ENCODE data around the gene ITGA11.

The ITGA11 gene

DNA sequence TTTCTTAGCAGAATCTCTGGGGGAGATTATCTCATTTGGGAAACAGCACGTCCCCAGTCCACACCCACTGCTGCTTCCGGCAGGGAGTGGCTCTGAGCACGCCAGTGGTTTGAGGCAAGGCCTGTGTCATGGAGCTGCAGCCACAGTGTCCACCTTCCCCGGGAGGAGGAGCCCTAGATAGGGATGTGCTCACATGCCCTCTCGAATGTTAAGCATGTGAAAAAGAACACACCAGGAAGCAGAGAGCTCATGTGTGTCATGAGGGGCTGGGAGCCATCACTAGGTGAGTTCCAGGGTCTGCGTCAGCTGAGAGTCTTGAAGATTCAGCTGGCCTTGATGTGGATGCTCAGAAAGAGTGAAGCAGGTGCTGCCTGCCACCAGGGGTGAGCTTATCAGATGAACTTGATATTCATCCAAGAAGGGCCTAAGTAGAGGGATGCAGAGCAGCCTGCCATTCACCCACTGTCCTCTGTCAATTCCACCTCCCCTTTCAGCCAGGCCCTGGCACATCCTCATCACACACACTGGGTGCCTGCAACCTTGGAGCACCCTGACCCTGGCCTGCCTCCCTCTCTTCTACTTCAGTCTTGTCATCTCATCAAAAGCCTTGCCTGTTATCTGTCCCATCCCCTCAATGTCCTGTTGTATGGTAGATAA lies 16.3 kb downstream of the ITGA11 start:
- TF ChIP-seq, protein P1, sequence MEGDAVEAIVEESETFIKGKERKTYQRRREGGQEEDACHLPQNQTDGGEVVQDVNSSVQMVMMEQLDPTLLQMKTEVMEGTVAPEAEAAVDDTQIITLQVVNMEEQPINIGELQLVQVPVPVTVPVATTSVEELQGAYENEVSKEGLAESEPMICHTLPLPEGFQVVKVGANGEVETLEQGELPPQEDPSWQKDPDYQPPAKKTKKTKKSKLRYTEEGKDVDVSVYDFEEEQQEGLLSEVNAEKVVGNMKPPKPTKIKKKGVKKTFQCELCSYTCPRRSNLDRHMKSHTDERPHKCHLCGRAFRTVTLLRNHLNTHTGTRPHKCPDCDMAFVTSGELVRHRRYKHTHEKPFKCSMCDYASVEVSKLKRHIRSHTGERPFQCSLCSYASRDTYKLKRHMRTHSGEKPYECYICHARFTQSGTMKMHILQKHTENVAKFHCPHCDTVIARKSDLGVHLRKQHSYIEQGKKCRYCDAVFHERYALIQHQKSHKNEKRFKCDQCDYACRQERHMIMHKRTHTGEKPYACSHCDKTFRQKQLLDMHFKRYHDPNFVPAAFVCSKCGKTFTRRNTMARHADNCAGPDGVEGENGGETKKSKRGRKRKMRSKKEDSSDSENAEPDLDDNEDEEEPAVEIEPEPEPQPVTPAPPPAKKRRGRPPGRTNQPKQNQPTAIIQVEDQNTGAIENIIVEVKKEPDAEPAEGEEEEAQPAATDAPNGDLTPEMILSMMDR (IDR thresholded peaks at IDR 0.05) = no peak

DNA sequence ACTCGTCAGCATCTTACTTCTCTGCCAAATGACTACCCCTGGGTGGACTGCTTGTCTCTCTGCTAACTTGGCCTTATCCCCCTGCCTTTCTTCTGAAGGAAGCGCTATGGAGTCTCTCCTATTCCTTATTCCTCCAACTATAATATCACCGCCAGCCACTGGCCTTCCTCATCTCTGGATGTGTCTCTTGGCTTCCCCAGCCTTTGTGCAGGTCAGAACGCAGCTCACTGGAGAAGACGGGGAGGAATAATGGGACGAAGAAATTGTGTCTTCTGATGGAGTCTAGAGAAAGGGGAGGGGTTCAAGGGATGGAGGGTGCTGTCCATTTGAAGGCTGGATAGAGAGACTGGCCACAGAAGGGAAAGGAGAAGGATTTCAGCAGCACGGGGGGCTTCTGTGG lies 16.9 kb downstream of the ITGA11 start:
- TF ChIP-seq, protein P1 (IDR thresholded peaks at IDR 0.05) = no peak

GRCh38 chr15:68414591-68414990 lies 17.4 kb downstream of the ITGA11 start:
- TF ChIP-seq, protein P1 (IDR thresholded peaks at IDR 0.05) = no peak

DNA sequence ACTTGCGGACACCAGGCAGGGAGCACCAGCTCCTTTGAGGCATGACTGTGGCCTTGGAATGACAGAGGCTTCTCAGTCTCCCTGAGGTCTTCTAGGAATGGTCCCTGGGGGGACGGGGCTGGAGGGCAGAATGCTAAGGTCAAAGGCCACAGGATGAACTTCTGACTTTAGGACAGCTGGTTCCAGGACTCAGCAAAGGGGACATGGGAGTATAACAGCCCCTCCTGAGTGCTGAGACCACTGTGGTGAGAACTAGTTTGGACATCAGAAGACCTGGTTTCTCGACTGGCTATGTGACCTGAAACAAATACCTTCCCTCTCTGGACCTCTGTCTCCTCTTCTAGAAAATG lies 17.8 kb downstream of the ITGA11 start:
- TF ChIP-seq, protein P1 (IDR thresholded peaks at IDR 0.05) = no peak

- TF ChIP-seq, protein P1 (IDR thresholded peaks at IDR 0.05) = no peak
Measured at GRCh38 chr15:68413363-68414205, 18.4 kb downstream of the ITGA11 start.

DNA sequence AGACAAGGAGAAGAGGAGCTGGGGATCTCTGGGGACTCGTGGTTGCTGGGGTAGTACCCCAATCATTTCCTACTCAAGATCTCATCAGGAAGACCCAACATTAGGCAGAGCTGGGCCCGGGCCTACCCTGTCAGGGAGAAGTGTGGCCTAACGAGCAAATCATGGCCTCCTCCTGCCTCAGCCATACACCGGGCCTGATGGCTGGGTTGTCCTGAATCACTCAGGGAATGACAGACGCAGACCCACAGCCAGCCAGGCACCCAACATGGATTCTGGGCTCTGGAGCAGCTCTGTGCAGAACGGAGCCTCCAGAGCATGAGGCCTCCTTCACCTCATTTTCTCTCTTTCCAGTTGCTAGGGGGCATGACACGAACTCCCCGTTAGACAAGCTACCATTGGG lies 19.7 kb downstream of the ITGA11 start:
- TF ChIP-seq, protein P1 (IDR thresholded peaks at IDR 0.05) = no peak

DNA sequence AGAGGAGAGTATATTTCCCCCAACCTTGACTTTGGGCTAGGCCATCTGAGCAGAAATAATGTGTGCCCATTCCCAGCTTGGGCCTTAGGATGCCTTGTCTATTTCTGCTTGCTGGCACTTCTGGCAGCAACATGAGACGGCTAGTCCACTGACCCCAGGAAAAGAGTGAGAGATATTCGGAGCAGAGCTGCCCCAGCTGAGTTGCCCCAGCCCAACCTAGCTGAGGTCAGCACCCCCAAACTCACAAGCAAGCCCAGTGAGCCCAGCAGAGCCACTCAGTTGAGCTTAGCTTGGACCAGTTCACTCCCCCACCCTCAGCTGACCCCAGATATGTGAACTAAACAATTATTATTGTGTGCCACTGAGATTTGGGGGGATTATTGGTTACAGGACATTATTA lies 20.2 kb downstream of the ITGA11 start:
- TF ChIP-seq, protein P1 (IDR thresholded peaks at IDR 0.05) = no peak
